Measurements from ENCODE around the gene CDC42BPA. TPM values are rescaled to one million over a fixed set of nuclear protein-coding genes. Genes with fewer than 3 reads are reported as not detected.
"Not testable (repeated sequence)": the region's sequence is repeated elsewhere in the genome, so short reads cannot be mapped to it uniquely, and the experiment has no call there.

Gene CDC42BPA
- total and polyA plus RNA-seq, 8 donors: 6.2 to 198 (median 64.5) TPM

- TF ChIP-seq POLR2A (IDR thresholded peaks at IDR 0.05) (no peak), POLR2AphosphoS5 (IDR thresholded peaks at IDR 0.05) (no peak), CTCF (IDR thresholded peaks at IDR 0.05) (no peak), EP300 (IDR thresholded peaks at IDR 0.05) (no peak)
- H3K27ac ChIP-seq: no peak overlapping the region
- 75 to 100% (median 85%) methylated on average over 1 of the region's 1 CpG for WGBS, 5 donors
- DNase-seq: no peak
- intact Hi-C loops (cut with DNase I; ENCODE audit: low total_unique reads): no loop called here
- no peaks in the 10 kb centered on the region for H3K9me3 ChIP-seq
- peaks cover 0 to 26% (median 0%) of the 10 kb centered on the region in 4 donors for H3K4me1 ChIP-seq
- H3K4me3 ChIP-seq: no peak overlapping the region
- peaks cover 0 to 26% (median 12%) of the 10 kb centered on the region in 4 donors for H3K36me3 ChIP-seq
- H3K27me3 ChIP-seq: no peaks in the 10 kb centered on the region
These were observed 193.8 kb downstream of the CDC42BPA start for GRCh38 chr1:227124473-227124872.

- TF ChIP-seq POLR2AphosphoS5 (IDR thresholded peaks at IDR 0.05): no peak
- TF ChIP-seq CTCF (IDR thresholded peaks at IDR 0.05): no peak
- no peak for TF ChIP-seq POLR2A (IDR thresholded peaks at IDR 0.05)
- no peak for TF ChIP-seq EP300 (IDR thresholded peaks at IDR 0.05)
- no peaks in the 10 kb centered on the region for H3K9me3 ChIP-seq
- 34 to 68% (median 51%) methylated on average over 9 of the region's 9 CpGs for WGBS, 5 donors
- DNase-seq: peak in 1 of 2 donors; percentile 24
- H3K4me3 ChIP-seq: no peak overlapping the region
- no peaks in the 10 kb centered on the region for H3K27me3 ChIP-seq
- intact Hi-C loops (cut with DNase I; ENCODE audit: low total_unique reads): no loop called here
- peaks cover 0 to 26% (median 0%) of the 10 kb centered on the region in 4 donors for H3K4me1 ChIP-seq
- peaks cover 0 to under 1% (median 0%) of the 10 kb centered on the region in 4 donors for H3K36me3 ChIP-seq
- no peak overlapping the region for H3K27ac ChIP-seq
These were observed 197.5 kb downstream of the CDC42BPA start for GRCh38 chr1:227120826-227121225.

- DNase-seq: no peak
- Histone ChIP-seq H3K4me1 (no peaks in the 10 kb centered on the region), H3K4me3 (no peak overlapping the region), H3K9me3 (no peaks in the 10 kb centered on the region), H3K27ac (no peak overlapping the region), H3K36me3 (peaks cover 8 to 37% (median 30%) of the 10 kb centered on the region in 4 donors), H3K27me3 (no peaks in the 10 kb centered on the region)
- WGBS, 5 donors: 95 to 98% (median 97%) methylated on average over 6 of the region's 6 CpGs
- no peak for TF ChIP-seq EP300 (IDR thresholded peaks at IDR 0.05)
- TF ChIP-seq CTCF (IDR thresholded peaks at IDR 0.05): no peak
- no peak for TF ChIP-seq POLR2AphosphoS5 (IDR thresholded peaks at IDR 0.05)
- no peak for TF ChIP-seq POLR2A (IDR thresholded peaks at IDR 0.05)
- intact Hi-C loops (cut with DNase I; ENCODE audit: low total_unique reads): no loop called here
These were observed 205.8 kb downstream of the CDC42BPA start for GRCh38 chr1:227112538-227112937.

- intact Hi-C loops (cut with DNase I; ENCODE audit: low total_unique reads): no loop called here
- H3K27ac ChIP-seq: no peak overlapping the region
- TF ChIP-seq EP300 (IDR thresholded peaks at IDR 0.05) (no peak), CTCF (IDR thresholded peaks at IDR 0.05) (no peak), POLR2A (IDR thresholded peaks at IDR 0.05) (no peak), POLR2AphosphoS5 (IDR thresholded peaks at IDR 0.05) (no peak)
- no peaks in the 10 kb centered on the region for H3K9me3 ChIP-seq
- no peaks in the 10 kb centered on the region for H3K27me3 ChIP-seq
- WGBS, 5 donors: 89 to 95% (median 93%) methylated on average over 2 of the region's 2 CpGs
- no peak overlapping the region for H3K4me3 ChIP-seq
- H3K36me3 ChIP-seq: peaks cover 8 to 44% (median 38%) of the 10 kb centered on the region in 4 donors
- H3K4me1 ChIP-seq: no peaks in the 10 kb centered on the region
- no peak for DNase-seq
These were observed 206.5 kb downstream of the CDC42BPA start for GRCh38 chr1:227111782-227112181.

- peaks cover 0 to 35% (median 26%) of the 10 kb centered on the region in 4 donors for H3K36me3 ChIP-seq
- H3K27me3 ChIP-seq; DNase-seq; H3K27ac ChIP-seq; H3K9me3 ChIP-seq; H3K4me1 ChIP-seq; H3K4me3 ChIP-seq; intact Hi-C loops (cut with DNase I; ENCODE audit: low total_unique reads): not testable (repeated sequence)
- WGBS, 5 donors: 80 to 100% (median 90%) methylated on average over 3 of the region's 3 CpGs
These were observed 213.0 kb downstream of the CDC42BPA start for GRCh38 chr1:227105291-227105690.

Data from stomach (tissue), 9 donors.